A549 treated with Hydrocortisone at 1 μM for 4 hours (cell line): ENCODE results near the gene PET100. TPM values are rescaled to one million over a fixed set of nuclear protein-coding genes. Genes with fewer than 3 reads are reported as not detected.

Experiments
- total RNA-seq: library from RNA; stranded (reverse); fragments of 200-300 nt; extraction: Qiagen RNA extraction; gene quantifications from 5 replicates; pipeline ENCODE4 v1.2.3, GENCODE V29; 2022

PET100 gene, protein sequence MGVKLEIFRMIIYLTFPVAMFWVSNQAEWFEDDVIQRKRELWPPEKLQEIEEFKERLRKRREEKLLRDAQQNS
- total RNA-seq: 50.7 to 61.5 TPM (median 55.6 TPM) in 5 replicates

GRCh38 chr19:7629347-7630054 lies at the start of gene PET100, which contains the start of gene XAB2:
PET100 (plus strand) TSS chr19:7629793; CDS start chr19:7629834, 41 bp downstream.
XAB2 (minus strand) TSS chr19:7629545; CDS start chr19:7629527, 18 bp downstream.

DNA sequence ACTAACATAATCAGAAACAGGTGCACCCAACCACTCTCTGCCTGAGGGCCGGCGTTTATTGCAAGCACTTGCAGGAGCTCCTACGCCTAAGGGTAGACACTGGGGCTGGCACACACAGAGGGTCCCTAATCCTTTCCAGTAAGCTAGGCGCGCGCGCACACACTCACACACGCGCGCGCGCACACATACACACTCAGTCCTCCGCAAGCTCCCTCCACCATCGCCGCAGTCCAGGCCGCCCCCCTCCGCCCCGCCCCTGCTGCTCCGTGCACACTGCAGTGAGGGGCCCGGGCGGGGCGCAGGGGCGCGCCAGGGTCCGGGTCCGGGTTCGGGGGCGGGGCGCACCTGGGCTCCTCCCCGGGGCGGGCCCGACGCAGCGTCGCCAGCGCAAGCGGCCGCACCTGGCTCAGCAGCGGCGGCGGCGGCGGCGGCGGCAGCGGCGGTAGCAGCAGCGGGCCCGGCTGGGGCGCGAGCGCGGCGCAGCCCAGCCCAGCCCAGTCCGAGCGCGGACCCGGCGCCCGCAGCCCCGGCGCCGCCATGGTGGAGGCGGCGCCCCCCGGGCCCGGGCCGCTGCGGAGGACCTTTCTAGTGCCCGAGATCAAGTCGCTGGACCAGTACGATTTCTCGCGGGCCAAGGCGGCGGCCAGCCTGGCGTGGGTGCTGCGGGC lies 34.0 kb upstream of the PET100 start, which contains the start of gene CAMSAP3:
Gene CAMSAP3 (plus strand): TSS at position 398 of the 668 bp plus-strand sequence. CDS start 140 bp downstream, at position 538.

GRCh38 chr19:7633698-7634097 lies 4.1 kb downstream of the PET100 start, which contains the start of gene PCP2:
PCP2 (minus strand) TSS chr19:7633719; CDS start chr19:7633457, 262 bp downstream.

DNA sequence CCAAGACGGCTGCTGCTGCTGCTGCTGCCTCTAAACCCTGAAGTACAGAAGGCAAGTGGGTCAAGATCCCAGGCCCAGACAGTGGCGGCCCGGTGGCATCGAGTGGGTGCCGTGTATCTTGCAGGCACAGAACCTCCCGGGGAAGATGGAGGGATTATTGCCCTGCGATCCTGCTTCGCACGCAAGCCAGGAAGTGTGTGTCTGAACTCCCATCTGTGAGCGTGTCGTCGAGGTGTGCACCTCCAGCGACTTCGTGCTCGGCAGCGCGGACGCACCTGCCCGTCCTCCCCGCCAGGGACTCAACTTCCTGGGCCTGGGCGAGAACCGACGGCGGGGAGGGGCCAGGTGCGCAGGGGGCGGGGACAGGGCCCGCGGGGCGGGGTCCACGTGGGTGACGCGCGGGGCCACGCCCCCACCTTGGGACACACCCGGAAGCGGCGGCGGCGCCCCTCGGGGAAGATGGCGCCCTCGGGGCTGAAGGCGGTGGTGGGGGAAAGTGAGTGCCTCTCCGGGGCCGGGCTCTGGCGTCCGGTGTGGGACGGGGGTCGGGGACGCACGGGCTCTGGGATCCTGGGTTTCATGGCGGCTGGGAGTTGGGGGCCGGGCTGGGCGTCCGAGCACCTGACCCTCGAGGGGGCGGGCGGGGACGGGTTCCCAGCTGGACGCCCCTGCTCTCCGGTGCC lies 7.2 kb downstream of the PET100 start, which contains the start of gene STXBP2:
Gene STXBP2 (plus strand): TSS at position 420 of the 683 bp plus-strand sequence. CDS start 40 bp downstream, at position 460.

DNA sequence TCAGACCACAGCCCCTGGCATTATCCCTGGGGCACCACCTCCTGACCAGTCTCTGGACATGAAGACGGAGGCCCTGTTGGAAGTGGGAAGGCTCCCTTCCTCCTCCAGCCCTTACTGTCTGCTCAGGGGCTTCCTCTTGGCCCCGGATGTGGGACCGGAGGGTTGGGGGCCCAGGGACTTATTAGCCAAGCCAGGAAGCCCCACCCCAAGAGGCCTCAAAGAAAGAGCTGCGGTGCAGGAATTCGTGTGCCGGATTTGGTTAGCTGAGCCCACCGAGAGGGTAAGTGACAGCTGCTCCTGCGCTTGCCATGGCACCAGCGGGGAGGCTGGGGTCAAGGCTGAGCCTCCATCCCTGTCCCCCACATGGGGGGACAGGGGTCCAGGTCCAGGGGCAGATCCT lies 39.2 kb downstream of the PET100 start, which contains the start of gene RETN:
Gene RETN (plus strand): TSS at position 208 of the 400 bp plus-strand sequence. CDS start 278 bp downstream, outside the sequence.

GRCh38 chr19:7676854-7677253 lies 47.3 kb downstream of the PET100 start, which contains the start of gene MCEMP1:
MCEMP1 (plus strand) TSS chr19:7677090; CDS start chr19:7677121, 31 bp downstream.

GRCh38 chr19:7680606-7681339 lies 51.2 kb downstream of the PET100 start, which contains the start of gene TRAPPC5:
TRAPPC5 (plus strand) TSS chr19:7680833; CDS start chr19:7682254, 1,421 bp downstream.

Other genes with a start within 250 kb of the PET100 start
- gene PEX11G, start 140.8 kb upstream of the PET100 start, total RNA-seq: 1.4 to 2.6 TPM (median 1.9 TPM) in 5 replicates
- 16.7 to 21.1 TPM (median 18.2 TPM) in 5 replicates for gene ZNF358, start 113.7 kb upstream of the PET100 start, total RNA-seq
- gene MCOLN1, start 107.2 kb upstream of the PET100 start, total RNA-seq: 9.4 to 12.8 TPM (median 12.3 TPM) in 5 replicates
- gene PNPLA6, start 94.1 kb upstream of the PET100 start, total RNA-seq: 27.7 to 34.6 TPM (median 31.9 TPM) in 5 replicates
- gene CAMSAP3, start 33.9 kb upstream of the PET100 start, total RNA-seq: 4.1 to 6.2 TPM (median 5.4 TPM) in 5 replicates
- gene XAB2, start 248 bp upstream of the PET100 start, total RNA-seq: 23.3 to 26.8 TPM (median 25.1 TPM) in 5 replicates
- gene PCP2, start 3.9 kb downstream of the PET100 start, total RNA-seq: 0.26 TPM in 1 of 5 replicates, not detected in the others
- 35.0 to 43.8 TPM (median 39.3 TPM) in 5 replicates for gene STXBP2, start 7.3 kb downstream of the PET100 start, total RNA-seq
- gene RETN, start 39.3 kb downstream of the PET100 start, total RNA-seq: not detected in 5 replicates
- gene MCEMP1, start 47.3 kb downstream of the PET100 start, total RNA-seq: not detected in 5 replicates
- gene TRAPPC5, start 51.0 kb downstream of the PET100 start, total RNA-seq: 38.8 to 107 TPM (median 101 TPM) in 5 replicates
- gene FCER2, start 72.3 kb downstream of the PET100 start, total RNA-seq: not detected in 5 replicates
- not detected in 5 replicates for gene CLEC4G, start 102.3 kb downstream of the PET100 start, total RNA-seq
- not detected in 5 replicates for gene CD209, start 117.7 kb downstream of the PET100 start, total RNA-seq
- not detected in 5 replicates for gene CLEC4M, start 133.4 kb downstream of the PET100 start, total RNA-seq
- gene EVI5L, start 200.4 kb downstream of the PET100 start, total RNA-seq: 1.3 to 2.1 TPM (median 1.8 TPM) in 5 replicates
- gene PRR36, start 244.6 kb downstream of the PET100 start, total RNA-seq: 0.21 to 0.67 TPM (median 0.41 TPM) in 5 replicates